Endothelial cell of coronary artery (primary cell): ENCODE data around the gene PLK3. TPM values are rescaled to one million over a fixed set of nuclear protein-coding genes. Genes with fewer than 3 reads are reported as not detected.

ENCODE experiments used
- total RNA-seq: library from RNA; depleted of rRNA; stranded (reverse); fragments of >200 nt; gene quantifications from 2 replicates; pipeline ENCODE4 v1.2.3, GENCODE V29; 2014

Gene PLK3
- 25.5 and 27.5 TPM in 2 replicates for total RNA-seq

GRCh38 chr1:44799770-44800584 lies at the start of gene PLK3:
TSS of gene PLK3 (plus strand) at chr1:44800377. CDS start at chr1:44800464, 87 bp downstream.

GRCh38 chr1:44775078-44775929 lies 24.9 kb upstream of the PLK3 start, which contains the start of gene RPS8:
TSS of gene RPS8 (plus strand) at chr1:44775540. CDS start at chr1:44775597, 57 bp downstream.

GRCh38 chr1:44788120-44788860 lies 11.9 kb upstream of the PLK3 start, which contains the start of gene BEST4:
TSS of gene BEST4 (minus strand) at chr1:44788170. CDS start at chr1:44787705, 465 bp downstream.

GRCh38 chr1:44806704-44807363 lies 6.7 kb downstream of the PLK3 start, which contains the start of gene DYNLT4:
TSS of gene DYNLT4 (minus strand) at chr1:44807351. CDS start at chr1:44806668, 683 bp downstream.

GRCh38 chr1:44808063-44808937 lies 8.1 kb downstream of the PLK3 start, which contains the start of gene BTBD19:
TSS of gene BTBD19 (plus strand) at chr1:44808523. CDS start at chr1:44808821, 298 bp downstream.

GRCh38 chr1:44842862-44843655 lies 42.9 kb downstream of the PLK3 start, which contains the start of gene PTCH2:
TSS of gene PTCH2 (minus strand) at chr1:44843253. CDS start at chr1:44842932, 321 bp downstream.

Other genes starting within 250 kb of the PLK3 start
- 1.7 and 2.2 TPM in 2 replicates for gene TMEM53, start 125.9 kb upstream of the PLK3 start, total RNA-seq
- not detected in 2 replicates for gene ARMH1, start 125.7 kb upstream of the PLK3 start, total RNA-seq
- gene RNU5D-1, start 69.2 kb upstream of the PLK3 start, total RNA-seq, result not detected in 2 replicates
- gene KIF2C, start 60.5 kb upstream of the PLK3 start, total RNA-seq, result 9.9 and 24.7 TPM in 2 replicates
- 2,039 and 2,279 TPM in 2 replicates for gene RPS8, start 24.8 kb upstream of the PLK3 start, total RNA-seq
- 0.09 TPM in 1 of 2 replicates, not detected in the other for gene BEST4, start 12.2 kb upstream of the PLK3 start, total RNA-seq
- gene DYNLT4, start 7.0 kb downstream of the PLK3 start, total RNA-seq, result 0.09 and 0.28 TPM in 2 replicates
- gene BTBD19, start 8.1 kb downstream of the PLK3 start, total RNA-seq, result 5.2 and 13.2 TPM in 2 replicates
- gene PTCH2, start 42.9 kb downstream of the PLK3 start, total RNA-seq, result under 0.01 and 0.18 TPM in 2 replicates
- 39.2 and 48.9 TPM in 2 replicates for gene EIF2B3, start 186.2 kb downstream of the PLK3 start, total RNA-seq
- gene HECTD3, start 210.9 kb downstream of the PLK3 start, total RNA-seq, result 27.3 and 27.5 TPM in 2 replicates
- gene UROD, start 211.9 kb downstream of the PLK3 start, total RNA-seq, result 162 and 250 TPM in 2 replicates